Osteoblast (primary cell): ENCODE measurements around the gene UBR3. TPM values are rescaled to one million over a fixed set of nuclear protein-coding genes. Genes with fewer than 3 reads are reported as not detected.

Experiments
- DNase-seq: peaks from one replicate; pipeline ENCODE4 v3.0.0; 2011; ENCODE audit warnings: low spot score, mixed read lengths; ENCODE audit not compliant: insufficient read length; ENCODE audit errors: missing footprints
- H2AFZ ChIP-seq: 2 replicates; pipeline ENCODE4 v1.6.0; 2011; ENCODE audit warnings: mild to moderate bottlenecking, low read length
- H3K27ac ChIP-seq: 2 replicates; pipeline ENCODE4 v1.5.1; 2011; ENCODE audit warnings: mild to moderate bottlenecking, low read depth, low read length, moderate library complexity
- H3K27me3 ChIP-seq: 2 replicates; pipeline ENCODE4 v1.6.0; 2012; ENCODE audit warnings: mild to moderate bottlenecking, control low read depth, inconsistent platforms, low read length, moderate library complexity; ENCODE audit not compliant: insufficient read depth
- H3K36me3 ChIP-seq: 2 replicates; pipeline ENCODE4 v1.5.1; 2011; ENCODE audit warnings: mild to moderate bottlenecking, low read length, control low read depth, moderate library complexity; ENCODE audit not compliant: insufficient read depth
- H3K4me1 ChIP-seq: 2 replicates; pipeline ENCODE4 v1.5.1; 2011; ENCODE audit warnings: mild to moderate bottlenecking, low read length, control low read depth, moderate library complexity; ENCODE audit not compliant: insufficient read depth
- H3K4me2 ChIP-seq: 2 replicates; pipeline ENCODE4 v1.6.0; 2011; ENCODE audit warnings: mild to moderate bottlenecking, low read length; ENCODE audit not compliant: insufficient read depth
- H3K4me3 ChIP-seq: fragments of 200-600 bp; sonication (generic); 3 replicates; pipeline ENCODE4 v1.5.1; 2012; ENCODE audit warnings: mild to moderate bottlenecking, low read length, inconsistent platforms; ENCODE audit not compliant: insufficient read depth
- H3K79me2 ChIP-seq: 2 replicates; pipeline ENCODE4 v1.6.0; 2012; ENCODE audit warnings: mild to moderate bottlenecking, low read length, control low read depth, inconsistent platforms; ENCODE audit not compliant: insufficient read depth
- H3K9me3 ChIP-seq: 2 replicates; pipeline ENCODE4 v1.5.1; 2011; ENCODE audit warnings: low read depth, low read length, control low read depth
- H4K20me1 ChIP-seq: 2 replicates; pipeline ENCODE4 v1.6.0; 2012; ENCODE audit warnings: mild to moderate bottlenecking, low read length, control low read depth; ENCODE audit not compliant: insufficient read depth
- CTCF ChIP-seq: IDR thresholded peaks from 2 replicates; pipeline ENCODE4 v1.5.1; 2011; ENCODE audit warnings: mild to moderate bottlenecking, low read depth, low read length, moderate library complexity; ENCODE audit errors: extremely low read depth
- total RNA-seq: library from RNA; depleted of rRNA; stranded (reverse); fragments of >200 nt; gene quantifications from 2 replicates; pipeline ENCODE4 v1.2.3, GENCODE V29; 2012

UBR3 gene
- total RNA-seq, 1 donor: 42.7 TPM

DNA sequence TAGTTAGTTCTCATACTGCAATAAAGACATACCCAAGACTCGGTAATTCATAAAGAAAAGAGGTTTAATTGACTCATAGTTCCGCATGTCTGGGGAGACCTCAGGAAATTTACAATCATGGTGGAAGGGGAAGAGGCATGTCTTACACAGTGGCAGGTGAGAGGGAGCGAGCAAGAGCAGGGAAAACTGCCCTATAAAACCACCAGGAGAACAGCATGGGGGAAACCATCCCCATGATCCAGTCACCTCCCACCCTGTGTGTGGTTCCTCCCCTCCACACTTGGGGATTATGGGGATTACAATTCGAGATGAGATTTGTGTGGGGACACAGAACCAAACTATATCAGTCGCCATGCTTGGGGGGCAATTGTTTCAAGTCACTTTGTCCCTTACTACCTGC is 29.7 kb upstream of the UBR3 start:
- H3K27me3 ChIP-seq: no peaks in the 10 kb centered on the region
- H3K9me3 ChIP-seq: no peaks in the 10 kb centered on the region
- no peak for TF ChIP-seq CTCF
- H3K4me2 ChIP-seq: no peak overlapping the region
- peak overlapping the region; percentile 99 for H2AFZ ChIP-seq
- peaks cover 15% of the 10 kb centered on the region for H3K36me3 ChIP-seq
- H3K4me1 ChIP-seq: no peaks in the 10 kb centered on the region
- DNase-seq: no peak
- no peak overlapping the region for H3K4me3 ChIP-seq
- H3K27ac ChIP-seq: no peak overlapping the region
- H4K20me1 ChIP-seq: peaks cover 6% of the 10 kb centered on the region
- peaks cover 42% of the 10 kb centered on the region for H3K79me2 ChIP-seq

DNA sequence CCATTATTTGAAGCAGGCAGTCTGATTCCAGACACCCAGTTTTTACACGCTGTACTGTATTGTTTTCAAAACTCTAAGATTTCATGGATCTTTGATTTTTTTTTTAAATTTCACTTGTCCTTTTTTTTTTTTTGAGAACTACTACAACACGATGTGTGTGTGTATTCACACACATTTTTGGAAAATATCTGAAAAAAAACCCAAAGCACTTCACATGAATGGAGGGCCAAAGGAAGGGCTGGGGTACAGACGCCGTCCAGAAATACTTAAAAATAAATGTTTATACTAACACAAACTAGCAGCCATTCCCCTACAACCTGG is 28.9 kb upstream of the UBR3 start:
- Histone ChIP-seq H3K27me3 (no peaks in the 10 kb centered on the region), H3K9me3 (no peaks in the 10 kb centered on the region), H3K36me3 (peaks cover 15% of the 10 kb centered on the region), H3K4me3 (peak overlapping the region; percentile 97), H3K79me2 (peaks cover 49% of the 10 kb centered on the region), H3K27ac (peak overlapping the region; percentile 74), H4K20me1 (peaks cover 6% of the 10 kb centered on the region), H3K4me2 (peak overlapping the region; percentile 84), H3K4me1 (peaks cover 5% of the 10 kb centered on the region), H2AFZ (peak overlapping the region; percentile 99)
- TF ChIP-seq CTCF: no peak
- DNase-seq: no peak

GRCh38 chr2:169798718-169799592 is 28.3 kb upstream of the UBR3 start, which contains the start of gene SSB:
SSB (plus strand) TSS chr2:169798871; CDS start chr2:169800961, 2,090 bp downstream.
- DNase-seq: peak; percentile 98

More at GRCh38 chr2:169798718-169799592, 28.3 kb upstream of the UBR3 start, which contains the start of gene SSB:
- Histone ChIP-seq H3K4me1 (peaks cover 10% of the 10 kb centered on the region), H3K4me3 (peak within 1 kb of the TSS; percentile 97), H3K27me3 (no peaks in the 10 kb centered on the region), H3K27ac (peak within 1 kb of the TSS; percentile 74), H2AFZ (peak within 1 kb of the TSS; percentile 99), H3K79me2 (peaks cover 55% of the 10 kb centered on the region), H3K36me3 (peaks cover 15% of the 10 kb centered on the region), H3K9me3 (no peaks in the 10 kb centered on the region), H4K20me1 (peaks cover 6% of the 10 kb centered on the region), H3K4me2 (peak within 1 kb of the TSS; percentile 84)
- TF ChIP-seq CTCF: no peak
